Dermis microvascular lymphatic vessel endothelial cell (primary cell): ENCODE measurements around the gene ITGBL1. TPM values are rescaled to one million over a fixed set of nuclear protein-coding genes. Genes with fewer than 3 reads are reported as not detected.

Experiments
- DNase-seq, 2 donors: peaks; one replicate each; pipeline versions ENCODE4 v3.0.0 to v3.0.0-alpha.2; 2010; ENCODE audit warnings: low read depth in 2 of 2
- total RNA-seq: library from RNA; depleted of rRNA; stranded (reverse); fragments of >200 nt; gene quantifications from 2 replicates; pipeline ENCODE4 v1.2.1, GENCODE V29; 2014

Gene ITGBL1
- total RNA-seq, 1 donor from 2014 or later = 9.8 TPM

DNA sequence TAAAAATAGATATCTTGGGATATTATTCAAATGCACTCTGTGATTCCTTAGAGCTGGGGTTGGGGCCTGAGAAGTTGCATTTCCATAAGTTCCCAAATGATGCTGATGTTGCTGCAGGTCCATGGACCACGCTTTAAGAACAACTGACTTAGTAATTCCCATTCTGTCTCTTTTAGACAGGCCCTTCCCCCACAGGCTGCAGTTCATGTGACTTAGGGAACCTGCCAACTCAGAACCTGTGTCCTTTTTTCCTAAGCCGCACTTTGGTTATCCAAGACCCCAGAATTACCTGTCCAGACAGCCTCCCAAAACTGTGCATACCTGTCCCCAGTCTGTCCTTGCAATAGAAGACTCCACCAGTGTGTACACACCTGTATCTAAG, 1.7 kb upstream of the ITGBL1 start:
- peak in 1 of 2 donors; percentile 16 for DNase-seq

DNA sequence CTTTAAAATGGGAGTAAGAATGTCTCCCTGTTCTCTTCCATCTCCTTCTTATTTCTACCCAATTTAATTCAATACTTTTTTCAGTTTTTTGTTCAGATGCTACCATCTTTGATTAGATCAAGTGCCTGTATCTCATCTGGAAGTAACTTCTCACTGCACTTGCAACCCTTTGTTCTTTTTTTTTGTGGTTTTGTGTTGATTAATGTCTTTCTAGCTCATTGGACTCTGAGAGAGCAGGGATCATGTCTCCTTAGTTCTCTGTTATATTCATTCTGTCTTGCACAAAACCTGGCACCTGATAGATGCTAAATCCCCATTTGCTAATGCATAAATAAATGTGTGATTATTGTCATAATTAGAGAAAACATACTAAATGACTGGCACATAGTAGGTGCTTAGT, 834 bp upstream of the ITGBL1 start:
- no peak for DNase-seq

DNA sequence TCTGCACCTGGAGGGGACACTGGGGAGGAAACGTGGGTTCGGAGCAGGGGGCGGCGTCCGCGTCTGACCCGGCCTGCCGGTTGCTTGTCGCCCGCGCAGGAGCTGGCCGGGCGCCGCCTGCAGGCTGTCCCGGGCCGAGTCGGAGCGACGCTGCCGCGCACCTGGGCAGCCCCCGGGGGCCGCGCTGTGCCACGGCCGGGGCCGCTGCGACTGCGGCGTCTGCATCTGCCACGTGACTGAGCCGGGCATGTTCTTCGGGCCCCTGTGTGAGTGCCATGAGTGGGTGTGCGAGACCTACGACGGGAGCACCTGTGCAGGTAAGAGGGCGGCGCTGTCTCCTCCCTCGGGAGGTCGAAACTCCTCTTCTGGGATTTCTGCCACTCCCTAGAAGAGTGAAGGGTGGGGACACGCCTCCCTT, 1.3 kb downstream of the ITGBL1 start:
- DNase-seq = peak; percentile 15 to 63

DNA sequence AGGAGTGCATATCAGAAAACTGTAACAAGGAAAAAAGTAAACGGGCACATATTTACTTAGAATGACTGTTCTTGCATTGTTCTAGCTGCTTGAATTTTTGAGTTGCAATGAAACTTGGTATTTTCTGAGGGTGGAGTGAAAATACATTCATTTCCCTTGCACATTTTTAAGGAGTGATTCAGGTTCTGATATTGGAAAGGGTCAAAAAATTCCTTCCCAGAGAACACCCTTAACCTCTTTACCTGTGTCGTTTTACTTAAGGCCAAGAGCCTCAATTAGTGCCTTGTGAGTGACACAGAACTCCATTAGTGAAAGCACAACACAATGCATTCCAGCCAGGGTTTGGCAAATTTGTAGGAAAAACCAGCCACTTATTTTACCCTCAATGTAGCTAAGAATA, 2.3 kb downstream of the ITGBL1 start:
- DNase-seq = peak in 1 of 2 donors; percentile 50

DNA sequence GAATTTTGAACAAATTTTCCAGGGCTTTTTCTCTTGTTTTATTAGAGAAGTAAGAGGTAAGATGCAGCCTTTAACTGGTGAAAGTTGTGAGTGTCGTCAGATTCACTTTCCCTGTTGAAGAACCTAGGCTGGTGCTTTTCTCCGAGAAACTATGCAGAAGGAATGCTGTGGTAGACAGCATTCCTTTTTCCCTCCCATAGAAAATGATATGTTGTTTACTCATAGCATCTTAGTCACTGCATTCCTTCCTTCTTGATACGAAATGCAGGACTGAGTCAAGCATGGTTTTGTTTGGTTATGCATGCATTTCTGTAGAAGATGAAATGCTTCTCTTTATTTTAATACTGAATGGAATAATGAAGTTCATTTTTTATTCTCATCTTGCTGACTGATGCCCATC, 3.4 kb downstream of the ITGBL1 start:
- DNase-seq = peak in 1 of 2 donors; percentile 69

DNA sequence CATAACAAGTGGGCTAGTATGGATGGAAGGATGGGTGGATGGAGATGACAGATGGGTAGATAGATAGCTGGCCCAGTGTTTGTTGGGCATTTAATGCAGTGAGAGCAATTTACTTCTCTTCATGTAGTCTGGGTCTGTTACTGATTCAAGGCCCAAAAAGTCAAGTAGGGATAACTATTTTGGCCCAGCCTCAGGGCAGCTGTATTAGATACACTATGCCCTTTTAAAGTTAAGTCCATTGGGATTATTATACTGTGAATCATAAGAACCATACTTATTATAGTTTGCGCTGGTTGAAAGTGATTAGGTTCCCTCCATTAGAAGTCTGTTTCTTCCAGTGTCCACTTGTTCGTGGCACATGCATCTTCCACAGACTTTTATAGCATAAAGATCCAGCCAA, 4.7 kb downstream of the ITGBL1 start:
- no peak for DNase-seq

DNA sequence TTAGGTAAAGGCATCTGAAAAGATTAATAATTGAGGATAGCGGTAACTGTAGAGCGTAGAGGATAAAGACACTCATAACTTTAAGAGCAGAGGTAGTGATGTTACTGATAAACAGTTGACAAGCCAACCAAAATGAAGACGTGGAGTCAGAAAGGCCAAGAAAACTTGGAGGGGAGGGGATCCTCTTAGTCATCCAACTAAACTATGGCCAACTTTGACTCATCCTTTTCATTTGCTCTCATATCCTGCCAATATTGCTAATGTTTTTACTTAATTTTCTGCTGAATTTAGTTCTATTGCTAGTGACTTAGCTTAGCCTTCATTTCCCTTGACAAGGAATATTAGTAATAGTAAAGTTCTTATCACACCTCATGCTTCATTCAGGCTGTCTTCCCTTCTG, 13.4 kb downstream of the ITGBL1 start:
- DNase-seq = peak in 1 of 2 donors; percentile 49

DNA sequence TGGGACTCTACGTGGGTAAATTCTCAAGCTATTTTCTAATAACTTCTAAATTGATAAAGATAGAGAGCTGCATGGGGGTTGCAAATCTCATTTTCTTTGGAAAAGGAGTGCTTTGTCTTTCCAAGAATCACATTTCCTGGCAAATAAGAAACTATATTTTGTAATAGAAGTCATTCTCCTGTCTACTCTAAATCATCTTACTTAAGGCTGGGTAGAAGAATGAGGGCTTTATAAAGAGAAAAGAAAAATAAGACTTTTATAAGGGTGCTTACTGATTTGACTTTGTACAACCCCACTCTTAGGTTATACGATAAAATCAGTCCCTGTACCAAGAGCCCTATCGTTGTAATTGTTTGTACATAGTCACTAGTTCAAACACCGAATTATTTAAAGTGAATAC, 14.9 kb downstream of the ITGBL1 start:
- DNase-seq = no peak

DNA sequence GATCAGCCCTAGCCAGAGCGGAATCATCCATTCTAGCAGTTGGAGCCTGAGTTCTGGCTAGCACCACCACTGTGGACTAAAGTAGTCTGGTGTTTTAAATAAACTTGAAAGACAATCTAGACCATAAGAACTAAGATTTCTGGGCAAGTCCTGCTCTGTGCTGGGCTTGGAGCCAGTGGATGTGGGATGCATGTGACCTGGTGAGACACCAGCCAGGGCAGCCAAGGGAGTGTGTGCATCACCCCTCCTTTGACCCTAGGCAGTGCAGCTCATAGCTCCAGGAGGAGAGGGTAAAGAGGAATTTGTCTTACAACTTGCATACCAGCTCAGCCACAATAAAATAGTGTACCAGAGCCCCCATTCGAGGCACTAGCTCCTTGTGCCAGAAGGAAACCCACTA, 21.0 kb downstream of the ITGBL1 start:
- DNase-seq = peak in 1 of 2 donors; percentile 46

DNA sequence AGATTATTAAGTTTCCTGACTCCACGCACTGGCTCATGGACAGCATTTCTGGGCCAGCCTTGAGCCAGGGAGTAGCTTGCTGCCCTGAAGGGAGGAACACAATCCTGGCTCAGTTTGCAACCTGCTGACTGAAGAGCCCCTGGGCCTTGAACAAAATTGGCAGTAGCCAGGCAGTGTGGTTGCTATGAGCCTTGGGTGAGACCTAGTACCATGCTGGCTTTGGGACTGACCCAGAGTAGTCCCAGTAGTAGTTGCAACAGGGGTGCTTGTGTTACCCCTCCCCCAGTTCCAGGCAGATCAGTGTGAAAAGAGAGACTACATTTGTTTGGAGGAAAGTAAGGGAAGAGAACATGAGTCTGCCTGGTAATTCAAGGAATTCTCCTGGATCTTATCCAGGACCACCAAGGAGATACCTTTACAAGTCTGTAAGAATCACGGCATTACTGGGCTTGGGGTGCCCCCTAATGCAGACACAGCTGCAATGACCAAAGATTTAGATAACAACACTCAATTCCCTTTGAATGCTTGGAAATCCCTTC, 22.0 kb downstream of the ITGBL1 start:
- peak in 1 of 2 donors; percentile 80 for DNase-seq

DNA sequence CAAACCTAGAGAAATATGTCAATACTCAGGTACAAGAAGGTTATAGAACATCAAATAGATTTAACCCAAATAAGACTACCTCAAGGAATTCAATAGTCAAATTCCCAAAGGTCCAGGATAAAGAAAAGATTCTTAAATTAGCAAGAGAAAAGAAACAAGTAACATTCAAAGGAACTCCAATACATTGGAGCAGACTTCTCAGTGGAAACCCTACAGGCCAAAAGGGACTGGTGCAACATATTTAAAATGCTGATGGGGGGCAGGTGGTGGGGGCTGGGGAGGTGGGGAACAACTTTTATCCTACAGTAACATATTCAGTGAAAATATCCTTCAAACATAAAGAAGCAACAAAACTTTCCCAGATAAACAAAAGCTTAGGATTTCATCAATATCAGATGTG, 23.1 kb downstream of the ITGBL1 start:
- no peak for DNase-seq

DNA sequence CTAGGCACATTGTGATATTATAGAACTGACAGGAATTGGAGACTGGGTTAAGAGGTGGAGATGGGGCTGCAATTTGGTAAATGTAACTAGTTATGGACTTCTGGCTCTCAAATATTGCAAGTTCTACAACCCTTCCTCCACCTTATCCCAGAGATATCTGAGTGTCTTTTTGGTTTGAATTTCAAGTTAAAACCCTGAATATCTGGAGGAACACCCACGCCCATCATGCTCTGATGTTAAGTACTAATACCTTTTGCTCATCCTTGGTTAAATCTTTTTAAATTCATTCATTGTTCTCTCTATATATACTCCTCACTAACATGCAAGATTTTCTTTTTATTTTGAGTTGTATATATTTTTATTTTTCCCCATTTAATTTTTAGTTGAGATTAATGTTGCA, 28.9 kb downstream of the ITGBL1 start:
- DNase-seq = no peak

DNA sequence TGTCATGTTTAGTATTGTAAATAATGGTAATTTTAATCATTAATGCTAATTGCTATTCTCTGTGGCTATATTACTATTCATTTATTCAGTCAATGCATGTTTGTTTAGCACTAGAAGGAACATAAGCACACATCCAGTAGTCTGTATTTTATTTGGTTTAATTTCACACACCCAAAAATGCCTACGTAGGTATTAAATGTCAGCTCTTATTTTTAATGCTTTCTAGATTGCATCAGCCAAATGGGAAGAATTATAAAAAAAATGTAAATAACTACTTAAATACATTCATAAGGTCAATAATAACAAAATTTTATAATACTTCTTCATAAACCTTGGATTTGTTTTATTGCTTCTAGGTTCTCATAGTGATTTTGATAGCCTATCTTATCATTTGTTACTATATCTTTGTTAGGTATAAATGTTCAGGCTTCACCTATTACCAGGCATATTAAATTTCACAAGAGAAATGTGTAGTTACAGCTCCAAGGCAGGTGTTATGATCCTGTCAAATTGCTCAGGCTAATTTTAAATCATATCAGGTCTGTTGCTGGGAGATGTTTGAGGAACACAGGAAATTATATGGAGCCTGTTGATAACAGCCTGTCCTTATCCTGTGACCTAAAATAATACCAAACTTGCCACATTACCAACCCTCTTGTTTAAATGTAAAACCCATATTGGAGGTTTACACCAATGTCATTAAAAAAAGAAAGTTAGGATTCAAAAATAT, 34.4 kb downstream of the ITGBL1 start:
- DNase-seq = peak; percentile 83 to 86

DNA sequence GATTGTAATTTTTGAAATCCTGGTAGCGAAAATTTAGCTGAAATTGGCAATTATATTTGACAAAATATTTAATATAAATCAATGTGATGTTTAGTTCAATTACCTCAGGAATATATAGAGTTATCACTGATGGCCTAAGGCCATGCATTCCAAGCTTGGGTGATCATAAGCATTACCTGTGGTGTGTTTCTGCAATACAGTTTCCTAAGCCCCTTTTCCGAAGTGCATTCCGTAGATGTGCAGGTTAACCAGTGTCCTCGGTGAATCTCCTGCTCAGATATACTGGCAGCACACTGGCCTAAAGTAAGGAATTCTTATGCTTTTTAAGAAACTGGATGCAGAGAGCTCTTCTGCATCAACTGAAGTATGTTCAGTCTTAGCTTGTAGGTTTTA, 35.0 kb downstream of the ITGBL1 start:
- DNase-seq = no peak

DNA sequence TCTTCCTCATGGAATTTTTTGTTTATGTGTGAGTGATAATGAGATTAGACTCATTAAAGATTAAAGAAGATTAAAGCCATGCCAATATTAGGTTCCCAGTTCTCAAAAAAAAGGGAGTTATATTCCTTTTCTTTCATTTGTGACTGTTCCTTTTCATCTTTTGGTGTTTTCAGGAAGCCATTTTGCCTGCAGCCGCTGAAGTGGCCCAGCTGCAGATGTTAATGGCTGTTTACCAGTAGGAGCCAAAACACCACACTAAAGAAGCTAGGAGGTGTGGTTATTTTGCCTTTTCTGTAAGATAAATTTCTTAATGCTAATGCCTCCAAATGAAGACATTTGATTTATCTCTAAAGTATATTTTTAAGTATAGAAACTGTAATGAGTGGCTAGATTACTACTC, 36.3 kb downstream of the ITGBL1 start:
- DNase-seq = no peak

DNA sequence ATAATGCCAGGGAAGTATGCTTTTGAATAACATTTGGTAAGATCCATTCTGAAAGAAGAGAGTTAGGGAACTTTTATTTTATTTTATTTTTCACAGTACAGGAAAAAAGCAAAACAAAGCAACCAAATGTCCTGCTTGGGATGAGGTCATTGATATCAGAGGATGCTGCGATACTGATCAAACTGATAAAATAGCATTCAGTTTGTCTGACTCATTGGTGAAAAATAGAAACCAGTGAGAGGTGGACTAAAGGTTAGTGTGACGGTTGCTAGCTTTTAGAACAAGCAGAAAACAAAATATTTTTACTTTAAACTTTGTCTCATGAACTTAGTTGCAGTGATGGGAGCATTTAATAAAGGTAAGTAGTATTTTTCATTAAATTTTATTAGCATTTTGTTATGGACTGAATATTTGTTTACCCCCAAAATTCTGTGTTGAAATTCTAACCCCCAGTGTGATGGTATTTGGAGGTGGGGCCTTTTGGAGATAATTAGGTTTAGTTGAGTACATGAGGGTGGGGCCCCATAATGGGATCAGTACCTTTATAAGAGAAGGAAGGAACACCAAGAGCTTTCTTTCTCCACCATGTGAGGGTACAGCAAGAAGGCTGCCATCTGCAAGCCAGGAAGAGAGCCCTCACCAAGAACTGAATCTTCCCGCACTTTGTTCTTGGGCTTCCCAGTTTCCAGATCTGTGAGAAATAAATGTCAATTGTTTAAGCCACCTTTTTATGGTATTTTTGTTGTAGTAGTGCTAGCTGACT, 37.3 kb downstream of the ITGBL1 start:
- DNase-seq = peak; percentile 88 to 93

DNA sequence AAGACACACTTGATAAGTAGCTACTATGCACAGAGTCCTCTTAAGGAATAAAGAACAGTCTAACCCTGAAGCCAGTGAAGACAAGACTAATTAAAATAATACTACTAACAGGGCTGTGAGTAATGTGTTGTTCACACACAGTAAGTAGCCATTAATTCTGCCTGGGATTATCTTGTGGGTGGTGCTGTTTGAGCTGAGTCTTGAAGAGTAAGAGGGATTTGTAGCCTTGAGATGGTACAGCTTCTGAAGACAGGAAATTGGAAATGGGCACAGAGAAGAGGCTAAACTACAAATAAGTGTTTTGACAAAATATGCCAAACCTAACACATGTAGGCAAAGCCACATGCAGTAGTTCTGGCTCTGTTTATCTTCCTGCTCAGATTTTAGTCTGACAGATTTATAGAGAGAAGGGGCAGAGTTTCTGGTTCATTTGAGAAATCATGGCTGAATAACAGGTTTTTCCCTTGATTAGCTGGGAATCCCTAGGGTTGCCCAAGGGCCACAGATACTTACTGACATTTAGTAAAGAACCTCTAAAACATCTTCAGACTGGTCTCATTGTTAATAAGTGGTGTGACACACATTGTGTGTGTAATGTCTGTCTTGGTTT, 38.0 kb downstream of the ITGBL1 start:
- DNase-seq = peak in 1 of 2 donors; percentile 75

DNA sequence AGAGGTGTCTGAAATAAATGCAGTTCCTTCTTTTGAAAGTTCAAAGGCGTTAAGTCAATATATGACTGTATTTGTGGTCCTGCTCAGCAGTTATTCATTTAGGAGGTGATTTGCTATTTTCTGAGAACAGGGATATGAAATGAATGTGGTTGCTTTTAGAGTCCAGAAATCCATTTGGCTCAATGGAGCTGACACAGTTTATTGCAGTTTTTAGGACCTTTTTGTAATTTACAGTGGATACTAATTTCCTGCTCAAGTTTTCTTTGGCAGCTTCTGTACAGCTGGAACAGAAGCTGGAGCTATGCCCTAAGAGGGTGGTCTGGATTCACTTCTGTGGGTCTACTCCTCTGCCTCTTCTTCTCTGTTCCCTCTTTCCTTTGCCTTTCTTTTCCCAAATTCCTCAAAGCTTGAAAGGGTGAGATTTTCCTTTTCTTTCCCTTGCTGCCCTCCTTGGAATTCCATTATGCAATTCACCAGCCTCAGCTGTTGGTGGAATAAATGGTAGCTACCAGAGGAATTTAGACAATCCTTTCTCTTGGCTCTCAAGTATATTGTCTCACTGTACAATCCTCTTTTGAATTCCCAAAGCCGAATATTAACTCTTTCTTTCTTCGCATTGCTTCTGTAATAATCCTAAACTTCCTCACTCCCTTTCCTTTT, 39.9 kb downstream of the ITGBL1 start:
- DNase-seq = peak in 1 of 2 donors; percentile 73

DNA sequence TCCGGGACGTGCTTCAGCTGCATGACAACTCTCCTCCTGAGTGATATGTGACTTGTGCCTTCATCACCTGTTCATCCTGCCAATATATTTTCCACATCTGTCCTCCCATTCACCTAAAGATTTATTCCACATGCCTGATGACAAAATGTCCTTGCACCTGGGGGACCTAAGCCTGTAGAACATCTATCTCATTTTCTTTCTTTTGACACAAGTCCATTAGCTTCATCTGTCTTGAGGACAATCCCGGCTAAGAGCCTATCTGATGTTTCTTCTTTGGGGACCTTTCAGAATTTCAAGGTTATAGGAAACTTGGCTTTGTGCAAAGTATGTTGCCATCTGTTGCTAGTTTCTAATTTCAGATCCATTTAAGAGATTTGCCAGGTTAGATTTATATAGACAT, 41.1 kb downstream of the ITGBL1 start:
- DNase-seq = no peak

DNA sequence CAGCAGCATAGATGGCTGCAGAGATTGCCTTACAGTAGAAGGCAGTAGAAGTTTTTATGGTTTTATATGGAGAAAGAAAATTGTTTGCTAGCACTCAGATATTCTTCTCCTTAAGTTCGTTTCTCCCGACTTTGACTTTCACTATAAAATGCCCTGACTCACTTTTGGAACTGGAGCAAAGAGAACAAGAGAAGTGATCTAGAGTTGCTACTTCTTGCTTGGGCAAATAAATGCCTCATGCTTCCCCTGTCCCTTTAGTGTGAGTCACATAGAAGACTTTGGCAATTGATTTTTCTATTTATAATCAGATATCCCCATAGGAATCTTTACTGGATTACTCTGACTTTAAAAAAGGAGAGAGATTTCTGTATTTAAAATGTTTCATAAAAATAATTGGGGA, 46.9 kb downstream of the ITGBL1 start:
- no peak for DNase-seq

DNA sequence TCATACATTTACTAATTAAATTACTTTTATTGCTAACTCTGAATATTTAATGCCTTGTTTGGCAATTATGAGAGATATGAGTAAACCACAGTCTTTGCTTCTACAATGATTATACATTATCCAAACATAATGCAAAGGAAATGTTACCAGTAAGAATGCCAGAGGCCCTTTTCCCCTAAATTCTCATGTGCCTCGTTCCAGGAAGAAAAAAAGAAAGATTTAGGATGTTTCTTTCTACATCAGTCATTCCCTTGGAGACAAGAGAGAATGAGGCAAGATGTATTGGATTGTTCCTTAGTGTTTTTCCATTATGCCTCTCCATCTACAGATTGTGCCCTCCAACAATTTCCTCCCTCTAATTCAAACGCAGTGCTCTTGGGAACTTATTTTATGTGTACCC, 50.1 kb downstream of the ITGBL1 start:
- no peak for DNase-seq

DNA sequence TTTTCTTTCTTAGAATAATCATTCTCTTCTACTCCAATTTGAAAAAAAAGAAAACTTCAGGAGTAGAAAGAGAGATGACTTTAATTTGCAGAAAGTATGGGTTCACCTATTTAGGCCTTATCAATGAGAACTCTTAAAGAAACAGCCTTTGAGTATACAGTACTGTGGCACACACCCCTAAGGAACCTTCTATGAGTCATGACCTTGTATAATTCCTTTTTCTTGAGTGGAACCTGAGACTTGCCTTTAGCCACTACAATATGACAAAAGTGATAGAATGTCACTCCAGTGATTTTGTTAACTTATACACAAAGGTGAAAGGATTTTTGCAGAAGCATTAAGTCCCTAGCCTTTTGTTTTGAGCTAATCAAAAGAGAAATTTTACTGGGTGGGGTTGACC, 58.7 kb downstream of the ITGBL1 start:
- DNase-seq = no peak
